Fibroblast of skin of left quadriceps (primary cell): ENCODE results near the gene PPIG.
A peak's percentile ranks its signal among the peaks of the same experiment; 100 is the strongest.
"Not testable (repeated sequence)": the region's sequence is repeated elsewhere in the genome, so short reads cannot be mapped to it uniquely, and the experiment has no call there.

Source experiments
- DNase-seq, 2 experiments: peaks; one replicate each; pipeline ENCODE4 v3.0.0-alpha.2; 2013; ENCODE audit warnings: low read depth in 2 of 2

PPIG gene

DNA sequence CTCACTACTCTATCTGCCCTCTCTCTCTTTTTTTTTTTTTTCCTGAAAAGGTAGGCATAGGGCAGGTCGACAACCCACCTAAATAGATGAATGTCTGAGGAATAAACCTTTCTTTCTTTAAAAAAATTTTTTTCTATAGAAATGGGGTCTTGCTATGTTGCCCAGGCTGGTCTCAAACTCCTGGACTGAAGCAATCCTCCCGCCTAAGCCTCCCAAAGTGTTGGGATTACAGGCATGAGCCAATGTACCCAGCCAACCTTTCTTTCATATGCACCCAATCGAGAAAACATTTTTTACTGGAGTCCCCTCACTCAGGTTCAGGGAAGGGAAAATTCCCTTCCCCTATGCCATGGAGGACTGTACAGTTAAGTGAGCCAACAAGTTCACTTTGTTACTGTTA is 79.1 kb downstream of the PPIG start:
- DNase-seq = no peak

DNA sequence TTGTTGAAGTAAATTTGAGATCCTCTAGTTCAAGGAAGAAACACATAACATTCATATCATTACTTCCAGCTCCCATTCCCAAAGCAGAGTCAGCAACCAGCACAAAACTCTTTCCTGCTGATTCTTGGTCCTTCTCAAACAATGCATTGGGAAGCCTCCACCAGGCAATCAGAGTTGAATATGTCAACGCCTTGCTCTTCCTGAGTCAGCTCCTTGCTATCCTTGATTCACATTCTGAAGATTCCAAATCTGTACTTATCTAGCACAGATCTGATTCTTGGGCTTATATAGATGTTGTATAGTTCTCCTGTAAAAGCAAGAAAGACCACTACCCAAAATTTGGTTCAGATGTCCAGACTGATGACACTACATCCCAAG is 80.4 kb downstream of the PPIG start:
- peak; percentile 26 to 28 for DNase-seq

DNA sequence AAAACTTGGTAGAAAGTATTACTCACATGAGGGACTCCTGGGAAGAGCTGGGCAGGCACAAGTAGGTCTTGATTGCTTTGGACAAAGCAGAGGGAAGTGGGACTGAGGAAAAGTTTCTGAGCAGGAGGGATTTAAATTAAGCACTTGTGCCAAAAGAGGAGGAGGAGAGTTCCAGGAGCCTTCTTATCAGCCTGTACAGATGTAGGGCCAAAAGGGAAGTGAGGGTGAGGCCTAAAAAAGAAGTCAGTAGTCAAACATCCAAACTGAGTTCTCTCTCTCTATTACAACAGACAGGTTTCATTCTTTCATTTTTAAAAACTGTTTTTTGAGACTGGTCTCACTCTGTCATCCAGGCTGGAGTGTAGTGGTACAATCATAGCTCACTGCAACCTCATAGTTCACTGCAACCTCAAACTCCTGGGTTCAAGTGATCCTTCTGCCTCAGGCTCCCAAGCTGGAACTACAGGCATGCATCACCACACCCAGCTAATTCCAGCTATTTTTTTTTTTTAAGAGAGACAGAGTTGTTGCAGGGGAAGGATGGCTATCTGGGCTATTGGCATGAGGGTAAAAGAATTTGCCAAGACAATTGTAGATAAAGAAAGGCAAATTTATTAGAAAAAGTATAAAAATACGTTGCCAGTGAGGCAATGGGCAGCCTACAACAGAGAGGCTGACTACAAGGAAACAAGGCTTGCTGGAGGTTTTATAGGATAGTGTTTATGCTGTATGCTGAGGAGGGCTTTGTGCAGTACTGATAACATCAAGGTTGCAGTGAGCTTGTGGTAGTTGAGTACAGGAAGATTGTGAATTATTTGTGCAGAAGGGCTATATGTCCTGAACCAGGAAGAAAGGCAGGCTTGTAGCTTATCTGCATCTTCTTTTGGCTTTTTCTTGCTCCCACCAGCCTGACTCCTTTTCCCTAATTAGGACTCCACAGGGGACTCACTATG is 81.1 kb downstream of the PPIG start:
- DNase-seq = no peak

DNA sequence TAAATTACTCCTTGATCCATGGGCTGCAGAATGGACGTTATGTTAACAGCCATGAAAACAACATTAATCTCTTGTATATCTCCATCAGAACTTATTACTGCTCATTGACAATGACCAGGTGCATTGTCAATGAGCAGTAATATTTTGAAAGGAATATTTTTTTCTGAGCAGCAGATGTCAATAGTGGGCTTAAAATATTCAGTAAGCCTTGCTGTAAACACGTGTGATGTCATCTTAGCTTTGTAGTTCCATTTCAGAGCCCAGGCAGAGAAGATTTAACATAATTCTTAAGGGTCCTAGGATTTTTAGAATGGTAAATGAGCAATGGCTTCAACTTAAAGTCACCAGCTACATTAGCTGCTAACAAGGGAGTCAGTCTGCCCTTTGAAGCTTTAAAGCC is 83.4 kb downstream of the PPIG start:
- DNase-seq = no peak

DNA sequence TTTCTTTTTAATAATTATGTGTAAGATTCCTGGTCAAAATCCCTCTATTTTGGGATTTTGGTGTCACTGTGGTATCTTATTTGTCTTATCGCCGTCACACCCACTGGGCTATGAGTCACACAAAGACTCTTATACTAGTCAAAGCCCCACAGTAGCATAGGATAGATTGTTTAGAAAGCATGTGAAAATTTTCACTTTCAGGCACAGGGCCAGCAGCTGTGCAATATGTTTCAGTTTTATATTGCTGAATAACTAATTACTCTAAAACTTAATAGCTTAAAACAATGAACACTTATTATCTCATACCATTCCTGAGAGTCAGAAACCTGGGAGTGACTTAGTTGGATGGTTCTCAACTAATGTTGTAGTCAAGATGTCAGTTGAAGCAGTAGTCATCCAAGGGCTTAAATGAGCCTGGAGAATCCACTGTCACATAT is 86.1 kb downstream of the PPIG start:
- DNase-seq = peak; percentile 20 to 22

DNA sequence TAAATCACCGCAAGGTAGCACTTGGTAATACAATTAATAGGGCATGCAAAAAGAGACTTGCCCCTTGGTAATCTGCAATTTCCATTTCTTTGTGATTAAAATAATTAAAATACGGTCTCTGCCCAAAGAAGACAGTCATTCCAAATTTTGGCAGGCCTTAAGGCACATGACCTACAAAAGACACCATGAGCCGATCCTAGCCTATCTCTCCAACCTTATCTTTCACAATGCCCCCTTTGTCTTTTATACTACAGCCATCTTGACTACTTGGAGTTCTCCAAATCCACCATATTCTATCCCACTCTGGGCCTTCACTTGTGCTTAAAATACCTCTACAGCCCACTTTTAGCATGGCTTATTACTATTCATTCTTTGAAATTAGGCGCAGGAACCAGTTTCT is 86.8 kb downstream of the PPIG start:
- DNase-seq = no peak

DNA sequence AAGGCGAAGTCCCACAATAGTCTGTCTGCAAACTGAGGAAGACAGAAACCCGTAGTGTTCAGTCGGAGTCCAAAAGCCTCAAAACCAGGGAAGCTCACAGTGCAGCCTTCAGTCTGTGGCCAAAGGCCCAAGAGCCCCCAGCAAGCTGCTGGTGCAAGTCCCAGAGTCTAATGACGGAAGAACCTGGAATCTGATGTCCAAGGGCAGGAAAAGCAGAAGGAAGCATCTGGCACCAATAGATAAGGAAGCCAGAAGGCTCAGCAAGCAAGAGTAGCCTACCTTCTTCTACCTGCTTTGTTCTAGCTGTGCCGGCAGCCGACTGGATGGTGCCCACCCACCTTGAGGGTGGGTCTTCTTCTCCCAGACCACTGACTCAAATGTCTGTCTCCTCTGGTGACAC is 88.3 kb downstream of the PPIG start:
- no peak for DNase-seq

DNA sequence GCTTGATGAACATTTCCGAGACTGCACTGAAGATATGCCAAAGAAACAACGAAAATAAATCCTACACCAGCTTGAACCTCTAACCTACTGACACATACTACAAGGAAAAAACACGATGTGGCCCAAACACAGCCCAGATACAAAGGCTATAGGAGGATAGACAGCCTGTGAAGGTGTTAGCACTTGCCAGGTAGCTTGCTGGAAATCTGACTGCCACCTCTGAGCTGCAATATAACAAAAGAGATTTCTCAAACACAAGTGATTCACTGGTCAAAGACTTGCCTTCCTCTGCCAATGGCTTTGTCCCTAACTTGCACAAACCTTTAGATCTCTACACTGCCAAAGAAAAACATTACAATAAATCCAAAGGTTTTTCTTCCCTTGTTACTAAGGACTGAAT is 89.0 kb downstream of the PPIG start:
- no peak for DNase-seq

DNA sequence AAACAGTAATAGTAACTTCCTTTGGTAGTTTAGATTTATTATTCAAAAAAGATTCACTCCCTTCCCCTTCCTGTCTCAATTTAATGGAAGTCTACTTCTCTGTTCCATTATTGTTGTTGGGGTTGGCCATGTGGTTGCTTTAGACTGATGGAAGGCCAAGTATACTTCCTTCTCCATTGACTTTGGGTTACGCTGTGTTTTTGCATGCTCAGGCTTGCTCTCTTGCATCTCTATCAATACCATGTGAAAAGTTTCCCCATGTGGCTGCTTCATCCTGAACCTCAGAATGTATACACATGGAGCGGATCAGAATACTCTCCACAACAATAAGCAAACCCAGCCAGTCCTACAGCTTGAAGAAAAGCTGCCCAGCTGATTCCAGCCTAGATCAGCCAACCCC is 89.8 kb downstream of the PPIG start:
- DNase-seq = no peak

DNA sequence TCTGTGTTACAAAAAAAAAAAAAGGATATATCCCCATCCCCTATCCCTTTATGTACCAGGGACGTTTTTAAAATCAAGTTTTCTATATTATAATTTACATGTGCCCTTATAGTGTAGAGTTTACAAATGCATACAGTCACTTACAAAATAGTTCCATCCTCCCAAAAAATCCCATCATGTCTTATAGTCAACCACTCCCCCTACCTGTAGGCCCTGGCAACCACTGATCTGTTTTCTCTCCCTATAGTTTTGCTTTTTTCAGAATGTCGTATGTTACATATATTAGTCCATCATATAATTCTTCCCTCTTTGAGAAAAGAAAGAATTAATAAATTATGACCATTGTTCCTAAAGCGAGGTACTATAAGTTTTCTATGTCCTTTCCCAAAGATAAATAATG is 92.2 kb downstream of the PPIG start:
- DNase-seq = no peak

DNA sequence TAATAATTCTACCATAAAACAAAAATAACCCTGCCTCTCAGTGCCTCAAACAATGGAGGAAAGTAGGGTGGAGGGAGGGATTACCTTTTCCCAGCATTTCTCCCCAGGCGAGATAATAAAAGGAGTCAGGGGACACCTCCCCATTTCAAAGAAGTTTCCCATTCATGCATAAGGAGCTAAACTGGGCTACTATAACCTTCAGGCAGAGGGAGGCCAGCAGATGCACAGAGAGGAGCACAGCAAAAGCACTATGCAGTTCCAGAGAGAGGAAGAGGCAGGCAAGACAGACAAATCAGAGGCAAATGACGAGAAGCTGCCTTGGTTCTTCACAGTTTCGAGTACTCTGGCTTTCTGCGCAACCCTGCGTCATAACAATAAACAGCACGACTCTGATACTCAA is 92.7 kb downstream of the PPIG start:
- no peak for DNase-seq

DNA sequence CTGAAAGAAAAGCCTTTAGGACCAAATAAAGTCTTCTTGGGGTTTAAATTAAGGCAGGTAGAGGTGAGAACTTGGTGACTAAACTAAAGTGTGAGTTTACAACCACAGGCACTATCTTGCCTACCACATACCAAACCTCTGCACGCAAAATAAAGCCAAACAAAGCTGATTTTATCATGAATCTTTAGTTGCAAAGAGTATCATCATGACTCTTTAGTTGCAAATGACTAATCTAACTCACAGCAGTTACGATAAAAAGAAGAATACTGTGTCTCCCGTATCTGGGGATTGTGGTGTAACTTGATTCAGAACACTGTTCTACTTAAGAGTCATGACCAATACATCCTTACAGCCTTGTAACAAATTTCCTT is 98.9 kb downstream of the PPIG start:
- DNase-seq = no peak

DNA sequence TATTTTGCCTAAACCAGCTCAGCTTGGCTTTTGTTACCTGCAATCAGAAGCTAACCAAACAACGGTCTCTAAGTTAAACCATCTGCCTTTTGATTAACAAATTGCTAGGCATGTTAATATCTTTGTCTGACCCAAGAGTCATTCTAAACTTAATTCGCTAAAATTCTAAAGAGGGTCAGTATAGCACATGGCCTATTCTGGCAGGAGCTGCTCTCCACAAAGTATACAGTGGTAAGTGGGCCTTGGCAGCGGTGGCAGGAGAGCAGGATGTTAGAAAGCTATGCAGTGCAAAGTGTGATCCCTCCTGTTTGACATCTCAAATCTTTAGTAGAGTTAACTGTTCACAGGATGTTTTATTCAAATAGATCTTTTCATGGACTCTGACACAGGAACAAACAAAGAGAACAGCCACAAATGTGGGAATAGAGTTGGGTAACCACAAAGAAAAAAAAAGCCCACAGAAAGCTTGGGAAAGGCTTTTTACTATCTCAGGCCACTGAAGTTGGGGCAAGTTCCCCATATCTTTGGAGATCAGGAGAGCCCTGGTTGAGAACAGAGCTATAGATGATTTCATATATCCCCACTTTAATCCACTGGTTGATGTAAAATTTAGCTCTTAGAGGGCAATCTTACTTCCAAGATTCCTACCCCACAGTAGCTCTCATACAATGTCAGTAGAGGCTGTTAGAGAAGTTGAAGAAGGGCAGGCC is 99.4 kb downstream of the PPIG start:
- DNase-seq = no peak

DNA sequence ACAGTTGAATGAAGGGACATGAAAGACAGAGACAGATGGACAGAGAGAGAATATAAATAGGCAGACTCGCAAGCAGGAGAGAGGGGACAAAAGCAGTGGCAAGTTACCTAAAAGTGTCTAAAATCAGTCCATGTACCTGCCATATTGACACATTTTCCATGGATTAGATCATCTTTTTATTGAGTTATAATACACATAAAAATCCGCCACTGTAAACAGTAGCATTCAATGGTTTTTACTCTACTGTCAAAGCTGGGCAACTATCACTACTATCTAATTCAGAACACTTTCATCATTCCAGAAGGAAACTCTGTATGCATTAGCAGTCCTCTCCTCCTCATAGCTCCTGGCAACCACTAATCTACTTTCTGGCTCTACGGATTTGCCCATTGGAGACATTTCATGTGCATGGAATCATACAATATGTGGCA is 100.0 kb downstream of the PPIG start:
- DNase-seq = no peak

DNA sequence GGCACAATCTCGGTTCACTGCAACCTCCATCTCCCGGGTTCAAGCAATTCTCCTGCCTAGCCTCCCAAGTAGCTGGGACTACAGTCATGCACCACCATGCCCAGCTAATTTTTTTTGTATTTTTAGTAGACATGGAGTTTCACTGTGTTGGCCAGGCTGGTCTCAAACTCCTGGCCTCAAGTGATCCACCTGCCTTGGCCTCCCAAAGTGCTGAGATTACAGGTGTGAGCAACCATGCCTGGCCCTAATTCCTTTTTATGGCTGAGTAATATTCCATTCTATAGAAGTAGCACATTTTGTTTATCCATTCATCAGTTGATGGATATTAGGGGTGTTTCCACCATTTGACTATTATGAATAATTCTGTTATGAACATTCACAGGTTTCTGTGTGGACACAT is 100.6 kb downstream of the PPIG start:
- not testable (repeated sequence) for DNase-seq

DNA sequence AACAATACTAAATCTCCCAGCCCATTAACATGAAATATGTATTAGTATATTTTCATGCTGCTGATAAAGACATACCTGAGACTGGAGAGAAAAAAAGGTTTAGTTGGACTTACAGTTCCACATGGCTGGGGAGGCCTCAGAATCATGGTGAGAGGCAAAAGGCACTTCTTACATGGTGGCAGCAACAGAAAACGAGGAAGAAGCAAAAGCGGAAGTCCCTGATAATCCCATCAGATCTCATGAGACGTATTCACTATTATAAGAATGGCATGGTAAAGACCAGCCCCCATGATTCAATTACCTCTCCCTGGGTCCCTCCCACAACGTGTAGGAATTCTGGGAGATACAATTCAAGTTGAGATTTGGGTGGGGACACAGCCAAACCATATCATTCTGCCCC is 102.7 kb downstream of the PPIG start:
- DNase-seq = not testable (repeated sequence)

DNA sequence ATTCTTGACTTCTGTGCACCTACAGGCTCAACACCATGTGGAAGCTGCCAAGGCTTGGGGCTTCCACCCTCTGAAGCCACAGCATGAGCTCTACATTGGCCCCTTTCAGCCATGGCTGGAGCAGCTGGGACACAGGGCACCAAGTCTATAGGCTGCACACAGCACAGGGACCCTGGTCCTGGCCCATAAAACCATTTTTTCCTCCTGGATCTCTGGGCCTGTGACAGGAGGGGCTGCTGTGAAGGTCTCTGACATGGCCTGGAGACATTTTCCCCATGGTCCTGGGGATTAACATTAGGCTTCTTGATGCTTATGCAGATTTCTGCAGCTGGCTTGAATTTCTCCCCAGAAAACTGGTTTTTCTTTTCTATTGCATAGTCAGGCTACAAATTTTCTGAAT is 103.8 kb downstream of the PPIG start:
- not testable (repeated sequence) for DNase-seq

DNA sequence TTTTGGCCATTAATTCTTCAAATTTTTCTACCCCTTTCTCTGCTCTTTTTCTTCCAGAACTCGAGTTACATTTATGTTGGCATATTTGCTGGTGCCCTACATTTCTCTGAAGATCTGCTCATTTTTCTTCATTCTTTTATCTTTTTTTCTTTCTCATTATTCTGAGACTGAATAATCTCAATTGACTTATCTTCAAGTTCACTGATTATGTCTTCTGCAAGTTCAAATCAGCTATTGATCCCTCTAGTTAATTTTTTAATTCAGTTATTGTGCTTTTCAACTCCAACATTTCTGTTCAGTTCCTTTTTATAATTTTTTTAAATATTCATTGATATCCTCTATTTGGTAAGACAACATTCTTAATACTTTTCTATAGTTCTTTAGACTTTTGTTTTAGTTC is 106.8 kb downstream of the PPIG start:
- no peak for DNase-seq
